Measurements from ENCODE around the gene ERBIN.
"Not testable (repeated sequence)": the region's sequence is repeated elsewhere in the genome, so short reads cannot be mapped to it uniquely, and the experiment has no call there.

Gene ERBIN

GRCh38 chr5:66013397-66013796, 87.0 kb downstream of the ERBIN start:
- no peak for DNase-seq

DNA sequence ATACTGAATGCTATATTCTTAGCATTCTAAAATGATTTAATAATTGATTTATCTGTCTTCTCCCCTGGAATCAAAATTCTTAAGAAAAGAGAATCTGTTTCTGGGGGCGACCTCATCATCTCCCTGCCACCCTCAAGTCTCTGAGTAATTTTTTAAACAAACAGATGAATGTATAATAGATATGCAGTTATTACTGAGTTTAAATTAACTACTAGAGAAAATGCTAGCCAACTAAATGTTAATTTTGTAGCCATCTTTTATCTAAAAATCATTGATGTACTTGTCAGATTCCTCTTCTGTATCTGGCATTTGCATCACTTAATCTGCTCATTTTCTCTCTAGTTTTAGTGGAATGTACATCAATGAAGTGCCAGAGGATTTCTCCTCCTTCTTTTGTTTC, 87.5 kb downstream of the ERBIN start:
- no peak for DNase-seq

GRCh38 chr5:66015196-66015960, 89.0 kb downstream of the ERBIN start:
- no peak for DNase-seq

DNA sequence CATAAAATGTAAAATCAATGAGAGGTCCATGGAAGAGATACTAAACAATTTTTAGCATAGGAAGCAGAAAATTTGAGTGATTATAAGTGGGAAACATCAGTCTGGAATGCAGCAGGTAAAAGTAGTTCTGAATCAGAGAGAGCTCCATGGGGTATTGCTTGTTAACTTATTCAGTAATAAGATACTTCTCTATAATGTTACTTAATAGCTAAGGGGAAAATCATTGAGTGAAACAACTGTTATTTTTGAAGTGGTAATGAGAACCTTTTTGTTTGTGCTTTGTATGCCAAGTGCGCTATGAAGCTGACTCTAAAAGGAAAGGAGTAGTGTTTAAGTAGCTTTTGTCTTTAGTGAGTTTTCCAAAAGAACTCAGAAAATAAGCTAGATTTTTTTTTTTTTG, 95.2 kb downstream of the ERBIN start:
- no peak for DNase-seq

DNA sequence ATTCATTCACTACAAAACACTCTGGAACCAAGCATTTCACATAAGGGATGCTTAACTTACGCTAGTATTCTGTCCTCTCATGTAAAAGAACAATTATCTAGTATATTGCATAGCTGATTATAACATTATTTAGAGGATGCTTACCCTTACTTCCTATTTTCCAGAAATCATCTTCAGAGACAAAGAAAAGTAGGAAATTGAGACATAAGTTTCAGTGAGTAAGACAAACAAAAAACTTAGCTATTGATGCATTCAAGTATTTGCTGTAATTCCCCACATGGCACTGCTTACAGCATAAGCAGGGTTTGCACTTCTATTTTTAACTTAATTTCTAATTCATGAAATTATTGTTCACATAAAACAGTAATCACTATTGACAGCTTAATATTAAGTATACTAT, 112.9 kb downstream of the ERBIN start:
- DNase-seq, result no peak

- no peak for DNase-seq
Measured at GRCh38 chr5:66039701-66040100, 113.3 kb downstream of the ERBIN start.

DNA sequence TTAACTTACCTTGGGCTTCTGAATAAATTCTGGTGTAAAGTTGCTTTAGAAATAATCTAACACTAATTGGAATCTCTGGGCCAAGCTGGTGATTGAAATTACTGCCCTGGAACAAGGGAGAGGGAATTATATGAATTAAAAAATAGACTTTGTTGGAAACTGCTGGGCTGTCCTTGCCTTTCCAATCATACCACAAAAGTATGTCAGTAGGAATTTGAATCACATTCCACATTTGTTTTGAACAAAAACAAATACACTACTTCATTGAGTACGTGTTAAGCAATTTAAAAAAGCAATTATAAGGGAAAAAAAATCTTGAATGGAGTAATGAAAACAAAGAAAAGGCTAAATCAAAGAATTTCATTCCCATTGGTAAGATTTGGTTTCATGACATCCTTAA, 115.3 kb downstream of the ERBIN start:
- DNase-seq, result no peak

- no peak for DNase-seq
Measured at GRCh38 chr5:66057239-66057638, 130.9 kb downstream of the ERBIN start.

DNA sequence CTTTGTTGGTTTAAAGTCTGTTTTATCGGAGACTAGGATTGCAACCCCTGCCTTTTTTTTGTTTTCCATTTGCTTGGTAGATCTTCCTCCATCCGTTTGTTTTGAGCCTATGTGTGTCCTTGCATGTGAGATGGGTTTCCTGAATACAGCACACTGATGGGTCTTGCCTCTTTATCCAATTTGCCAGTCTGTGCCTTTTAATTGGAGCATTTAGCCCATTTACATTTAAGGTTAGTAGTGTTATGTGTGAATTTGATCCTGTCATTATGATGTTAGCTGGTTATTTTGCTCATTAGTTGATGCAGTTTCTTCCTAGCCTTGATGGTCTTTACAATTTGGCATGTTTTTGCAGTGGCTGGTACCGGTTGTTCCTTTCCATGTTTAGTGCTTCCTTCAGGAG, 134.9 kb downstream of the ERBIN start:
- not testable (repeated sequence) for DNase-seq

GRCh38 chr5:66063061-66063460, 136.7 kb downstream of the ERBIN start:
- DNase-seq, result not testable (repeated sequence)

GRCh38 chr5:66066826-66067225, 140.5 kb downstream of the ERBIN start:
- no peak for DNase-seq

- no peak for DNase-seq
Measured at GRCh38 chr5:66072031-66072430, 145.7 kb downstream of the ERBIN start.

DNA sequence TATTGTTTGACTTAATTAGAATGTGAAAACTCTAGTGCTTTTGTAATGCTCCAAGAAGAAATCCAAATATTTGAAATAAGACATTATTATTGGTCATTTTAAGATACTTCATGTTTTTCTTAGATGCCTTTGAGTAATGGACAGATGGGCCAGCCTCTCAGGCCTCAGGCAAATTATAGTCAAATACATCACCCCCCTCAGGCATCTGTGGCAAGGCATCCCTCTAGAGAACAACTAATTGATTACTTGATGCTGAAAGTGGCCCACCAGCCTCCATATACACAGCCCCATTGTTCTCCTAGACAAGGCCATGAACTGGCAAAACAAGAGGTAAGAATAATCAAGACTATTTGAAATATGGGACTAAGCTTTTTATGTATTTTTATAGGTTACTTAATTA, 148.5 kb downstream of the ERBIN start:
- no peak for DNase-seq

DNA sequence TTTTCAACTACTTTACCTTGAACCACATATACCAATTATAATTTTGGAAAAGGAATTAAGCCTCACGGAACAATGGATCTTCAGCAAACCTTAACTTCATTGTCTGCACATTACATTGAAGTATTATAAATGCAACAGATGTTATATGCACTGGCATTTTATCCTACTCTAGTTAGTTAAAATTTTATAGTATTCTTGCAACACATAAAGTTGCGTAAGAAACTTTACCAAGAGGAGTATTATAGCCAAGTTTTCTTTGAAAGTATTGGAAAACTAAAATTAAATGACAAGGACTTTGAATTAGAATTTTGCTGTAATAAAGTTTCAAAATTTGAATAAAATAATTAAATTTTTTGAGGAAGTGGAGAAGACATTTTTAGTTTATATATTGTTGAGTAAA, 154.3 kb downstream of the ERBIN start:
- DNase-seq, result no peak

DNA sequence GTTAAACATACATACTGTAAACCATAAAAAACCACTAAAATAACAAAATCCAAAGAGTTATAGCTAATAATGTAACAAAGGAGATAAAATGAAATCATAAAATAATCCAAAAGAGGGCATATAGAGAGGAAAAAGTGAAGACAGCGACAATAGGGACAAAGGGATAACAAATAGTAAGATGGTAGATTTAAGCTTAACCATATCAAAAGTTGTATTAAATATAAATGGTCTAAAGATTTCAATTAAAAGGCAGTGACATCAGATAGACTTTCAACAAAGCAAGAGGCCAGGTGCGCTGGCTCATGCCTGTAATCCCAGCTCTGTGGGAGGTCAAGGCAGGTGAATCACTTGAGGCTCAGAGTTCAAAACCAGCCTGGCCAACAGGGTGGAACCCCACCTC, 163.0 kb downstream of the ERBIN start:
- DNase-seq, result no peak

DNA sequence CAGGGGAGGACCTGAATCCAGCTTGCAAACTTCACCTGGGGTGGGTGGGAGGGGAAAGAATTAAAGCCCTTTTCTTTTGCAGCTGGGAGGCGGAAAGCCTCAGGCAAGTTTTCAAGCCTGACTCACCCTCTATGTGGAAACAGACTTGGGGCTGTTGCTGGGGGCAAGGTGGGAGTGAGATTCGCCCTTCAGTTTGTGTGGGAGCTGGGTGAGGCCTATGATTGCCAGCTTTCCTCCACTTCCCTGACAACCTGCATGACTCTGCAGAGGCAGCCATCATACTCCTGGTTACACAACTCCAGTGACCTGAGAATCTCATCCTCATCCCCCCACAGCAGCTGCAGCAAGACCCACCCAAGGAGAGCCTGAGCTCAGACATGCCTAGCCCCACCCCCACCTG, 174.5 kb downstream of the ERBIN start:
- no peak for DNase-seq

- no peak for DNase-seq
Measured at GRCh38 chr5:66113160-66113559, 186.8 kb downstream of the ERBIN start.

- DNase-seq, result no peak
Measured at GRCh38 chr5:66118304-66118703, 191.9 kb downstream of the ERBIN start.

DNA sequence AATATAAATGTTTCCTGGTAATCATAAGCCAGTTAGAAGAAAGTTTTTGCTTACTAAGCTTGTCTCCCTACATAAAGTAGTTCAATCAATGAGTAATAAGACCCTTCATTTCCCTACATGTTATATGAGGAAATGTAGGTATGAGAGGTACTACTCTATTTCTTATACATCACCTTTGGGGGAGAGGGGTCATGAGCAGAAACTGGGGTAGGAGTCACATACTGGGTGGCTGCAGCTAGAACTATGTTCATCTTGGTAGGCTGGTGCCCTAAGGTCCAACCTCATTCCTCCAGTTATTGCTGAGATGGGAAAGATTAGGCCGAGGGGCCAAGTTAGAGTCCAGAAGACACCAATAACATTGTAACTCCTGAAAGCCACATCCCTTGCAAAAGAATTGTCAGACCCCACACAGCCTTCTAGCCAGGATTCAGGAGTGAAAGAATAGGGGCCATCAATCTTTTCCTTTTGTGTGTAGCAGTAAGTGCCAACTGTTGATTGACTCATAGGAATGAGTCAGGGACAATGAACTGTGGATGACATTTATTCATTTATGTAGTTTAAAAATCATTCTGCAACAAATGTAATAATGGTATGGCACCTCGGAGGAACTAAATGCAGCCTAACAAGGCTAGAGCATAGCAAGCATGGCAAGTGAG, 196.1 kb downstream of the ERBIN start:
- DNase-seq, result no peak

DNA sequence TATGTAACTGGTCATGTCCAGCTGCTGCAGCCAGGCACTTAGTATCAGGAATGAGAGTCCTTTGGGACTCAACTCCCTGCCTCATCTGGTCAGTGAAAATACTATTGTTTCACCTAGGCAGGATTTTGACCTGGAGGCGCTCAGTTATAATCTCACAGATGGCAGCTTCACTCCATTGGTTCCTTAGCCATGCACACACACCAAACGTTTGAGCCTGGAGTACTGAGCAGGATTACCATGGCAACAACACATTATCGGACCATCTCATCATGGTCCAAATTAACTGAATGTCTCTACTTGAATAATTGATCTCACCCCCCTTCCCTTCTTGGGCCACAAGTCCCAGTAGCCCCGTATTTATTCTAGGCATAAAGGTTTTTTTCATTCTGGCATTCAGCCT, 202.8 kb downstream of the ERBIN start:
- DNase-seq, result no peak

- no peak for DNase-seq
Measured at GRCh38 chr5:66130493-66130892, 204.1 kb downstream of the ERBIN start.
